Caco-2 (cell line): ENCODE data around the gene PTPA. TPM values are rescaled to one million over a fixed set of nuclear protein-coding genes. Genes with fewer than 3 reads are reported as not detected.

ENCODE experiments used
- BruUV-seq: library from RNA; stranded (reverse); fragments of 400-500 nt; replicated peaks from 2 replicates; lab custom pipeline; 2021; lab: Mats Ljungman, UMichigan
- CTCF ChIA-PET: fragments of 300-600 bp; sonication (Branson Sonifier 250); formaldehyde crosslinking; loops from one replicate; lab custom pipeline; 2022; ENCODE audit warnings: antibody characterized with exemption; lab: Charles Lee
- POLR2A ChIA-PET: fragments of 300-600 bp; sonication (Branson Sonifier 250); formaldehyde crosslinking; loops from one replicate; lab custom pipeline; 2022; ENCODE audit warnings: antibody characterized with exemption; lab: Charles Lee
- DNase-seq, 2 experiments: peaks; one replicate each; pipeline versions ENCODE4 v3.0.0 to v3.0.0-alpha.2; 2020 to 2022
- H3K27me3 ChIP-seq: replicated peaks from 2 replicates; pipeline ENCODE4 v1.6.0; 2011; ENCODE audit warnings: low read length; ENCODE audit not compliant: control insufficient read depth, insufficient read depth
- H3K36me3 ChIP-seq: 2 replicates; pipeline ENCODE4 v1.5.1; 2011; ENCODE audit warnings: low read length; ENCODE audit not compliant: control insufficient read depth, insufficient read depth
- H3K4me1 ChIP-seq: fragments of 250-450 bp; sonication (Bioruptor Pico); 2 replicates; pipeline ENCODE4 v1.5.1; 2020; ENCODE audit warnings: mild to moderate bottlenecking
- H3K4me3 ChIP-seq: 2 replicates; pipeline ENCODE4 v1.5.1; 2011; ENCODE audit warnings: low read depth, mild to moderate bottlenecking, control low read depth, low read length
- H3K9me3 ChIP-seq: fragments of 250-450 bp; sonication (Bioruptor Pico); 2 replicates; pipeline ENCODE4 v1.5.1; 2020; ENCODE audit warnings: mild to moderate bottlenecking, moderate library complexity
- H3K27ac Mint-ChIP-seq: one replicate; pipeline ENCODE4 v1.8.0; 2022; ENCODE audit warnings: mixed read lengths; ENCODE audit not compliant: unreplicated experiment
- H3K27me3 Mint-ChIP-seq: one replicate; pipeline ENCODE4 v1.8.0; 2022; ENCODE audit warnings: mixed read lengths; ENCODE audit not compliant: insufficient read depth, unreplicated experiment
- H3K36me3 Mint-ChIP-seq: one replicate; pipeline ENCODE4 v1.8.0; 2022; ENCODE audit warnings: mild to moderate bottlenecking, mixed read lengths; ENCODE audit not compliant: insufficient read depth, unreplicated experiment
- H3K4me1 Mint-ChIP-seq: one replicate; pipeline ENCODE4 v1.8.0; 2022; ENCODE audit warnings: low read depth, mixed read lengths; ENCODE audit not compliant: unreplicated experiment
- H3K4me3 Mint-ChIP-seq: one replicate; pipeline ENCODE4 v1.8.0; 2022; ENCODE audit warnings: mild to moderate bottlenecking, moderate library complexity, mixed read lengths; ENCODE audit not compliant: unreplicated experiment
- H3K9me3 Mint-ChIP-seq: one replicate; pipeline ENCODE4 v1.8.0; 2022; ENCODE audit warnings: mixed read lengths; ENCODE audit not compliant: unreplicated experiment
- intact Hi-C: fragments of 100-400 bp; cut with micrococcal nuclease; formaldehyde crosslinking; loops from one replicate; pipeline ENCODE4 v1.10.0; 2022; ENCODE audit not compliant: unreplicated experiment
- total RNA-seq: library from RNA; stranded (reverse); gene quantifications from 2 replicates; pipeline ENCODE4 v1.2.3, GENCODE V29; 2022
- TF ChIP-seq, protein P1 (sequence below), 2 experiments: fragments of 200-600 bp in 1 of 2; IDR thresholded peaks; 1 replicate in 1 of 2; 2 replicates in 1 of 2; pipeline versions ENCODE4 v1.5.1 to v1.8.0; 2011 to 2022; ENCODE audit warnings: antibody characterized with exemption in 1 of 2, control low read depth in 1 of 2, inconsistent platforms in 1 of 2, low read depth in 1 of 2, low read length in 1 of 2, mild to moderate bottlenecking in 1 of 2, moderate library complexity in 1 of 2; ENCODE audit not compliant: insufficient read depth in 1 of 2, severe bottlenecking in 1 of 2, unreplicated experiment in 1 of 2

Gene PTPA
- total RNA-seq, 1 experiment from 2014 or later, result 100 TPM

DNA sequence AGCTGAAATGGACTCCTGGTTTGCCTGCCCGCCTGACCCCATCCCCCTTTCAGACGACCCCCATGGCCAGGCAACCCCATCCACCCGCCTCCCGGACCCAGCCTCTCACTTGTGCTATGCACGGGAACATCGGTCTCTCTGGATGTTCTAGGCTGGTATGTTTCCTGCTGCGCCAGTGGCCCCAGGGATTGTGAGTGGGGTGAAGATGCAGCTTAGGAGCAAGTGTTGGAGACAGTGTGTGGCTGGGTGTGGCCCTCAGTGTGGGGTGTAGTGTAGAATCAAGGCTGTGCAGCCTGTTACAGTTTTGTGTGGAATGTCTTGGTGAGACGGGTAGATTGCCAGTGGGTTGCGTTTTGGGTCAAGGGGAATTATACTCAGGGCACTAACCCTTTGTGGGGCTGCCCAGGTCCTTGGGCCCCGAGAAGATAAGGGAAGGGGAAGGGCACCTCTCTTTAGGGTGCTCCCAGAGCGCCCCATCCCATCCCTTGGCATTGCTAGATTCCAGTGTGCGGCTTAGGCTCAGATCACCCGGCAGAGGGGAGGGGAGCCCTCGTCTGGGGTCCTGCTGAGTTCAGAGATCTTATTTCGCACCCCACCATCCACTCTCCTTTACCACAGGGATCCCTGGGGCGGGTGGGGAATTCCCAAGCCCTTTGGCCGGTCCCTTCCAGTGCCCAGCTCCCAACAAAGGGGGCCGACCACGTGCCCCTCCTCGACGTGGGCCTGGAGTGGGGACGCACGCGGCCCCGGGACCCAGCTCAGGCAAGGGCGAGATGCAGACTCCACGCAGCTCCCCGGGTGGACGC is 62.3 kb downstream of the PTPA start:
- Mint-ChIP-seq H3K27ac (no peak overlapping the region), H3K36me3 (peaks cover 7% of the 10 kb centered on the region)

DNA sequence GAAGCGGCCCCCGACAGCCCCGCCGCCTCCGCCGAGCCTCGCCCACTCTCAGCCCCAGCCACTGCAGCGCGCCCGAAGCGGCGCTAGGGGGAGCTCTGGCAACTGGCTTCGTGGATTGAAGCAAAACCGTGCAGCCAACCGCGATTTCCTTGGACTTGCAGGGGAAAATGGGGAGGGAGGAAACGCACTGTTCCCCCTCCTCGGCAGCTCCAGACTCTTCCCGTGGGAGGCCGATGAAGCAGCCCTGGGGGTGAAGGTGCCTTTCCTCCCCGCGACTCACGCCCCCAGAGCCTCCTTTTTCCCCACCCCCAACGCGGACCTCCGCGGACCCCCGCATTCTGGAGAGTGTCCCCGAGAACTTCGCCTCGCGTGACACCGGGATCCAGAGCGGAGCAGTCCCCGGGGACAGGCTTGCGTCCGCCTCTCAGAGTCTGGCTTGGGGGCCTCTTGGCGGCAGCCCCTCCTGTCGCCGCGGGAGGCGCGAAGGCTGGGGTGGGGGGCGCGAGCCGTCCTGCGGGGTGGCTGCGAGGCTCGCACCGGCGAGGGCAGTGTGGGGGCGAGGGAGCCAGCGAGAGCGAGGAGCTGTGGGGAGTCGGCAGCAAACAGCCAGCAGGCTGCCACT is 63.0 kb downstream of the PTPA start:
- no TSS peak for BruUV-seq
- no peaks in the 10 kb centered on the region for H3K27me3 Mint-ChIP-seq
- peaks cover 11% of the 10 kb centered on the region for H3K4me1 ChIP-seq

More for the DNA sequence above, 62.3 kb downstream of the PTPA start:
- ChIA-PET CTCF (interaction anchor here (0.7 to 2.0 kb wide), 15 partner anchors 9 to 452 kb away, joined by 3 to 23 read pairs (median 5); partner anchors contain the start of gene NTMT1), POLR2A (interaction anchor here (0.7 to 1.6 kb wide), 2 partner anchors 161 to 323 kb away, joined by 3 to 8 read pairs; no protein-coding TSS in a partner anchor)
- TF ChIP-seq, protein P1, sequence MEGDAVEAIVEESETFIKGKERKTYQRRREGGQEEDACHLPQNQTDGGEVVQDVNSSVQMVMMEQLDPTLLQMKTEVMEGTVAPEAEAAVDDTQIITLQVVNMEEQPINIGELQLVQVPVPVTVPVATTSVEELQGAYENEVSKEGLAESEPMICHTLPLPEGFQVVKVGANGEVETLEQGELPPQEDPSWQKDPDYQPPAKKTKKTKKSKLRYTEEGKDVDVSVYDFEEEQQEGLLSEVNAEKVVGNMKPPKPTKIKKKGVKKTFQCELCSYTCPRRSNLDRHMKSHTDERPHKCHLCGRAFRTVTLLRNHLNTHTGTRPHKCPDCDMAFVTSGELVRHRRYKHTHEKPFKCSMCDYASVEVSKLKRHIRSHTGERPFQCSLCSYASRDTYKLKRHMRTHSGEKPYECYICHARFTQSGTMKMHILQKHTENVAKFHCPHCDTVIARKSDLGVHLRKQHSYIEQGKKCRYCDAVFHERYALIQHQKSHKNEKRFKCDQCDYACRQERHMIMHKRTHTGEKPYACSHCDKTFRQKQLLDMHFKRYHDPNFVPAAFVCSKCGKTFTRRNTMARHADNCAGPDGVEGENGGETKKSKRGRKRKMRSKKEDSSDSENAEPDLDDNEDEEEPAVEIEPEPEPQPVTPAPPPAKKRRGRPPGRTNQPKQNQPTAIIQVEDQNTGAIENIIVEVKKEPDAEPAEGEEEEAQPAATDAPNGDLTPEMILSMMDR (IDR thresholded peaks at IDR 0.05; ENCODE audit: insufficient read depth in 1 of 2, low read depth in 1 of 2, low read length in 1 of 2, severe bottlenecking in 1 of 2, unreplicated experiment in 1 of 2), result no peak
- no peak for DNase-seq
- peak overlapping the region; percentile 86 for H3K4me3 Mint-ChIP-seq
- no peaks in the 10 kb centered on the region for H3K36me3 ChIP-seq
- H3K9me3 ChIP-seq, result no peaks in the 10 kb centered on the region
- H3K27me3 Mint-ChIP-seq, result no peaks in the 10 kb centered on the region
- no peaks in the 10 kb centered on the region for H3K27me3 ChIP-seq
- no TSS peak for BruUV-seq
- intact Hi-C loops, result loop anchor here (10.0 kb wide), 1 partner anchor 441 kb away; no protein-coding TSS in a partner anchor
- H3K4me3 ChIP-seq, result peak overlapping the region; percentile 81
- H3K4me1 ChIP-seq, result peaks cover 5% of the 10 kb centered on the region
- H3K4me1 Mint-ChIP-seq, result peaks cover 6% of the 10 kb centered on the region
- H3K9me3 Mint-ChIP-seq, result no peaks in the 10 kb centered on the region

More for the DNA sequence above, 63.0 kb downstream of the PTPA start:
- intact Hi-C loops, result loop anchor here (10.0 kb wide), 1 partner anchor 441 kb away; no protein-coding TSS in a partner anchor
- H3K27ac Mint-ChIP-seq, result peak overlapping the region; percentile 75
- Histone ChIP-seq H3K27me3 (no peaks in the 10 kb centered on the region), H3K36me3 (no peaks in the 10 kb centered on the region), H3K9me3 (no peaks in the 10 kb centered on the region), H3K4me3 (peak overlapping the region; percentile 81)
- peaks cover 7% of the 10 kb centered on the region for H3K36me3 Mint-ChIP-seq
- peaks cover 6% of the 10 kb centered on the region for H3K4me1 Mint-ChIP-seq
- DNase-seq, result peak; percentile 87 to 89
- peak overlapping the region; percentile 86 for H3K4me3 Mint-ChIP-seq
- no peaks in the 10 kb centered on the region for H3K9me3 Mint-ChIP-seq
- CTCF ChIA-PET, result interaction anchor here (0.7 to 2.0 kb wide), 15 partner anchors 9 to 452 kb away, joined by 3 to 23 read pairs (median 4); partner anchors contain the start of gene NTMT1
- TF ChIP-seq, protein P1 (IDR thresholded peaks at IDR 0.05; ENCODE audit: insufficient read depth in 1 of 2, low read depth in 1 of 2, low read length in 1 of 2, severe bottlenecking in 1 of 2, unreplicated experiment in 1 of 2), result peak; percentile 96 to 97
- POLR2A ChIA-PET, result interaction anchor here (0.7 to 1.6 kb wide), 2 partner anchors 160 to 322 kb away, joined by 3 to 8 read pairs; no protein-coding TSS in a partner anchor
